ENCODE measurements around the gene FXYD3. TPM values are rescaled to one million over a fixed set of nuclear protein-coding genes. Genes with fewer than 3 reads are reported as not detected.
"Not testable (repeated sequence)": the region's sequence is repeated elsewhere in the genome, so short reads cannot be mapped to it uniquely, and the experiment has no call there.

Gene FXYD3
- total RNA-seq, 2 donors from 2014 or later, result not detected

- Mint-ChIP-seq H3K4me1 (no peaks in the 10 kb centered on the region), H3K4me3 (no peak overlapping the region), H3K36me3 (ENCODE audit: low read depth) (no peaks in the 10 kb centered on the region), H3K27me3 (peaks cover 3% of the 10 kb centered on the region), H3K27ac (no peak overlapping the region), H3K9me3 (no peaks in the 10 kb centered on the region)
- no peak for ATAC-seq (replicated peaks)
Measured at GRCh38 chr19:35094656-35095055, 21.0 kb upstream of the FXYD3 start.

GRCh38 chr19:35095667-35096368 is 19.8 kb upstream of the FXYD3 start:
- peak overlapping the region; percentile 7 for H3K27ac Mint-ChIP-seq
- H3K4me3 Mint-ChIP-seq, result no peak overlapping the region
- H3K36me3 Mint-ChIP-seq (ENCODE audit: low read depth), result no peaks in the 10 kb centered on the region
- no peaks in the 10 kb centered on the region for H3K9me3 Mint-ChIP-seq
- no peaks in the 10 kb centered on the region for H3K4me1 Mint-ChIP-seq
- no peak for ATAC-seq (replicated peaks)
- no peaks in the 10 kb centered on the region for H3K27me3 Mint-ChIP-seq

- H3K27ac Mint-ChIP-seq, result no peak overlapping the region
- no peaks in the 10 kb centered on the region for H3K27me3 Mint-ChIP-seq
- no peak for ATAC-seq (replicated peaks)
- no peak overlapping the region for H3K4me3 Mint-ChIP-seq
- no peaks in the 10 kb centered on the region for H3K36me3 Mint-ChIP-seq (ENCODE audit: low read depth)
- no peaks in the 10 kb centered on the region for H3K9me3 Mint-ChIP-seq
- H3K4me1 Mint-ChIP-seq, result no peaks in the 10 kb centered on the region
Measured at GRCh38 chr19:35098413-35099049, 17.1 kb upstream of the FXYD3 start.

- no peaks in the 10 kb centered on the region for H3K27me3 Mint-ChIP-seq
- H3K4me3 Mint-ChIP-seq, result no peak overlapping the region
- ATAC-seq (replicated peaks), result no peak
Measured at GRCh38 chr19:35099155-35099896, 16.3 kb upstream of the FXYD3 start.

GRCh38 chr19:35099897-35100275 is 15.7 kb upstream of the FXYD3 start:
- Mint-ChIP-seq H3K27me3 (no peaks in the 10 kb centered on the region), H3K4me3 (no peak overlapping the region), H3K4me1 (no peaks in the 10 kb centered on the region), H3K36me3 (ENCODE audit: low read depth) (no peaks in the 10 kb centered on the region), H3K9me3 (no peaks in the 10 kb centered on the region), H3K27ac (no peak overlapping the region)
- no peak for ATAC-seq (replicated peaks)

More at GRCh38 chr19:35099155-35099896, 16.3 kb upstream of the FXYD3 start:
- Mint-ChIP-seq H3K9me3 (no peaks in the 10 kb centered on the region), H3K36me3 (ENCODE audit: low read depth) (no peaks in the 10 kb centered on the region), H3K4me1 (no peaks in the 10 kb centered on the region), H3K27ac (no peak overlapping the region)

GRCh38 chr19:35100588-35101533 is 14.8 kb upstream of the FXYD3 start:
- no peak for ATAC-seq (replicated peaks)
- Mint-ChIP-seq H3K9me3 (no peaks in the 10 kb centered on the region), H3K4me1 (no peaks in the 10 kb centered on the region), H3K27ac (no peak overlapping the region), H3K27me3 (no peaks in the 10 kb centered on the region), H3K4me3 (no peak overlapping the region), H3K36me3 (ENCODE audit: low read depth) (no peaks in the 10 kb centered on the region)

- not testable (repeated sequence) for H3K9me3 Mint-ChIP-seq; ATAC-seq (replicated peaks); H3K27ac Mint-ChIP-seq; H3K4me3 Mint-ChIP-seq; H3K4me1 Mint-ChIP-seq; H3K36me3 Mint-ChIP-seq (ENCODE audit: low read depth); H3K27me3 Mint-ChIP-seq
Measured at GRCh38 chr19:35101949-35102348, 13.7 kb upstream of the FXYD3 start.

- not testable (repeated sequence) for ATAC-seq (replicated peaks); H3K4me3 Mint-ChIP-seq; H3K4me1 Mint-ChIP-seq; H3K9me3 Mint-ChIP-seq; H3K36me3 Mint-ChIP-seq (ENCODE audit: low read depth); H3K27me3 Mint-ChIP-seq; H3K27ac Mint-ChIP-seq
Measured at GRCh38 chr19:35103614-35104013, 12.0 kb upstream of the FXYD3 start.

GRCh38 chr19:35104361-35104760 is 11.3 kb upstream of the FXYD3 start:
- no peaks in the 10 kb centered on the region for H3K9me3 Mint-ChIP-seq
- no peaks in the 10 kb centered on the region for H3K36me3 Mint-ChIP-seq (ENCODE audit: low read depth)
- no peak overlapping the region for H3K4me3 Mint-ChIP-seq
- H3K27me3 Mint-ChIP-seq, result no peaks in the 10 kb centered on the region
- no peak overlapping the region for H3K27ac Mint-ChIP-seq
- no peak for ATAC-seq (replicated peaks)
- no peaks in the 10 kb centered on the region for H3K4me1 Mint-ChIP-seq

GRCh38 chr19:35105047-35105410 is 10.6 kb upstream of the FXYD3 start:
- no peaks in the 10 kb centered on the region for H3K36me3 Mint-ChIP-seq (ENCODE audit: low read depth)
- no peak for ATAC-seq (replicated peaks)
- H3K27ac Mint-ChIP-seq, result no peak overlapping the region
- no peaks in the 10 kb centered on the region for H3K27me3 Mint-ChIP-seq
- H3K4me3 Mint-ChIP-seq, result no peak overlapping the region
- H3K4me1 Mint-ChIP-seq, result no peaks in the 10 kb centered on the region
- no peaks in the 10 kb centered on the region for H3K9me3 Mint-ChIP-seq

GRCh38 chr19:35105411-35106290 is 10.0 kb upstream of the FXYD3 start:
- peak overlapping the region; percentile 7 for H3K27ac Mint-ChIP-seq

GRCh38 chr19:35106291-35106583 is 9.4 kb upstream of the FXYD3 start:
- ATAC-seq (replicated peaks), result no peak
- H3K4me1 Mint-ChIP-seq, result no peaks in the 10 kb centered on the region
- H3K36me3 Mint-ChIP-seq (ENCODE audit: low read depth), result no peaks in the 10 kb centered on the region
- no peaks in the 10 kb centered on the region for H3K27me3 Mint-ChIP-seq
- peak overlapping the region; percentile 7 for H3K27ac Mint-ChIP-seq
- no peak overlapping the region for H3K4me3 Mint-ChIP-seq
- H3K9me3 Mint-ChIP-seq, result no peaks in the 10 kb centered on the region

More at GRCh38 chr19:35105411-35106290, 10.0 kb upstream of the FXYD3 start:
- H3K4me1 Mint-ChIP-seq, result no peaks in the 10 kb centered on the region
- no peak overlapping the region for H3K4me3 Mint-ChIP-seq
- ATAC-seq (replicated peaks), result peak; percentile 32
- H3K9me3 Mint-ChIP-seq, result no peaks in the 10 kb centered on the region
- no peaks in the 10 kb centered on the region for H3K27me3 Mint-ChIP-seq
- H3K36me3 Mint-ChIP-seq (ENCODE audit: low read depth), result no peaks in the 10 kb centered on the region

- no peaks in the 10 kb centered on the region for H3K27me3 Mint-ChIP-seq
- peak overlapping the region; percentile 36 for H3K27ac Mint-ChIP-seq
- no peaks in the 10 kb centered on the region for H3K9me3 Mint-ChIP-seq
- ATAC-seq (replicated peaks), result no peak
- H3K4me1 Mint-ChIP-seq, result no peaks in the 10 kb centered on the region
- H3K4me3 Mint-ChIP-seq, result no peak overlapping the region
- H3K36me3 Mint-ChIP-seq (ENCODE audit: low read depth), result no peaks in the 10 kb centered on the region
Measured at GRCh38 chr19:35106898-35107541, 8.6 kb upstream of the FXYD3 start.

Measured in activated T-helper 17 cell treated with anti-CD3 and anti-CD28 coated beads, Interleukin-2, amount 50 U/mL, for 72 hours (primary cell).